ENCODE data around the gene SLC17A9.

DNA sequence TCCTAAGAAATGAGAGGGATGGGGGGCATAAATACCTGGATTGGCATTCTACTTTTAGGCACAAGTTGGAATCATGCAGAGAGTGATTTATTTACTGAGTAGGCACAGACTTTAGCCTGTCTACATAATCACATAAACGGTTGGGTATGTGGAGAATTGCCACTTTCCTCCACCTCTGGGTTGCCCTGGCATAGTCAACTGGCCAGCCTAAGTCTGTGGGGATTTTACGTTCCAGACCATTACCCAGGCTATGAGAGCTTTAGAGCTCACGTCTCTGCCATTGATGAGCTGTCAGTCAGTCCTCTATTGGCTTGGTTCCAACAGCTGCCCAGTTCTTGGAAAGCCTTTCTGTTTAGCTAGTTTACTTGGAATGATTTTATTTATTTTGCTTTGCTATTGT is 59.3 kb downstream of the SLC17A9 start:
- TF ChIP-seq YY1 (IDR thresholded peaks at IDR 0.05; ENCODE audit: insufficient read depth, insufficient read length), result no peak
- no peak for TF ChIP-seq SUZ12 (IDR thresholded peaks at IDR 0.05; ENCODE audit: extremely low read depth, insufficient read depth, insufficient read length)

All from NT2/D1 (cell line).